IMR-90 (cell line): ENCODE measurements around the gene CREG2. TPM values are rescaled to one million over a fixed set of nuclear protein-coding genes. Genes with fewer than 3 reads are reported as not detected.

ENCODE experiments used
- ATAC-seq: fragments of 200-7000 bp; cut with Tn5 transposase; 2 replicates; pipeline ENCODE4 v1.9.1; 2020; ENCODE audit warnings: low read depth, mild to moderate bottlenecking, moderate library complexity
- BruUV-seq: library from RNA; stranded (reverse); fragments of 400-500 nt; replicated peaks from 2 replicates; lab custom pipeline; 2021; lab: Mats Ljungman, UMichigan
- CTCF ChIA-PET: fragments of 300-600 bp; formaldehyde crosslinking; extraction: SDS; loops from one replicate; lab custom pipeline; 2021; ENCODE audit warnings: antibody characterized with exemption; lab: Yijun Ruan, JAX
- POLR2A ChIA-PET: fragments of 300-600 bp; sonication (Branson Sonifier 250); formaldehyde crosslinking; loops from one replicate; lab custom pipeline; 2022; ENCODE audit warnings: antibody characterized with exemption; ENCODE audit not compliant: unreplicated experiment; lab: Charles Lee
- DNase-seq: peaks from one replicate; pipeline ENCODE4 v3.0.0; 2013
- H2AFZ ChIP-seq: replicated peaks from 2 replicates; pipeline ENCODE3; 2013; ENCODE audit warnings: low read length, mild to moderate bottlenecking; ENCODE audit not compliant: poor library complexity
- H2AK5ac ChIP-seq: 2 replicates; pipeline ENCODE4 v1.6.1; 2013; ENCODE audit warnings: low read depth, low read length, inconsistent platforms
- H2AK9ac ChIP-seq: replicated peaks from 2 replicates; pipeline ENCODE3; 2013; ENCODE audit warnings: mild to moderate bottlenecking, low read depth, low read length, moderate library complexity; ENCODE audit not compliant: poor library complexity
- H2BK120ac ChIP-seq: 2 replicates; pipeline ENCODE4 v1.6.1; 2013; ENCODE audit warnings: low read depth, low read length, inconsistent platforms
- H2BK15ac ChIP-seq: 3 replicates; pipeline ENCODE4 v1.6.1; 2013; ENCODE audit warnings: low read depth, low read length, inconsistent platforms
- H2BK20ac ChIP-seq: 2 replicates; pipeline ENCODE4 v1.6.1; 2013; ENCODE audit warnings: low read depth, mild to moderate bottlenecking, inconsistent platforms, low read length, moderate library complexity
- H2BK5ac ChIP-seq: 2 replicates; pipeline ENCODE4 v1.6.1; 2013; ENCODE audit warnings: mild to moderate bottlenecking, low read depth, low read length, inconsistent platforms; ENCODE audit not compliant: poor library complexity, severe bottlenecking
- H3K14ac ChIP-seq: replicated peaks from 2 replicates; pipeline ENCODE4 v1.6.1; 2013; ENCODE audit warnings: low read depth, low read length, inconsistent platforms
- H3K18ac ChIP-seq: 2 replicates; pipeline ENCODE4 v1.6.1; 2013; ENCODE audit warnings: low read depth, low read length, control low read depth
- H3K23ac ChIP-seq: 2 replicates; pipeline ENCODE4 v1.6.1; 2013; ENCODE audit warnings: low read depth, low read length, inconsistent platforms
- H3K27ac ChIP-seq: 2 replicates; pipeline ENCODE4 v1.5.1; 2013; ENCODE audit warnings: mild to moderate bottlenecking, control low read depth, low read length; ENCODE audit not compliant: insufficient read depth
- H3K27me3 ChIP-seq: 2 replicates; pipeline ENCODE4 v1.6.1; 2013; ENCODE audit warnings: low read length; ENCODE audit not compliant: control insufficient read depth, insufficient read depth
- H3K36me3 ChIP-seq: 2 replicates; pipeline ENCODE4 v1.6.1; 2013; ENCODE audit warnings: low read length, mixed read lengths; ENCODE audit not compliant: control insufficient read depth, insufficient read depth
- H3K4ac ChIP-seq: 2 replicates; pipeline ENCODE4 v1.6.1; 2013; ENCODE audit warnings: low read depth, low read length, inconsistent platforms
- H3K4me1 ChIP-seq: 2 replicates; pipeline ENCODE4 v1.6.1; 2013; ENCODE audit warnings: low read length, mixed read lengths; ENCODE audit not compliant: control insufficient read depth, insufficient read depth
- H3K4me2 ChIP-seq: 2 replicates; pipeline ENCODE4 v1.6.1; 2013; ENCODE audit warnings: low read depth, mild to moderate bottlenecking, control low read depth, low read length, moderate library complexity
- H3K4me3 ChIP-seq: 2 replicates; pipeline ENCODE4 v1.5.1; 2013; ENCODE audit warnings: low read depth, mild to moderate bottlenecking, control low read depth, low read length, moderate library complexity; ENCODE audit not compliant: insufficient read depth
- H3K56ac ChIP-seq: 2 replicates; pipeline ENCODE4 v1.6.1; 2013; ENCODE audit warnings: low read length, inconsistent platforms; ENCODE audit not compliant: insufficient read depth; ENCODE audit errors: extremely low read depth
- H3K79me1 ChIP-seq, 2 experiments: 2 replicates each; pipeline ENCODE4 v1.6.1; 2013; ENCODE audit warnings: low read length in 2 of 2, inconsistent platforms in 1 of 2, low read depth in 1 of 2
- H3K9ac ChIP-seq: 2 replicates; pipeline ENCODE4 v1.6.1; 2013; ENCODE audit warnings: low read depth, low read length, control low read depth
- H3K9me1 ChIP-seq: 2 replicates; pipeline ENCODE4 v1.6.1; 2013; ENCODE audit warnings: low read length, inconsistent platforms; ENCODE audit not compliant: insufficient read depth
- H3K9me3 ChIP-seq: 2 replicates; pipeline ENCODE4 v1.6.1; 2013; ENCODE audit warnings: low read length; ENCODE audit not compliant: control insufficient read depth, insufficient read depth
- H4K20me1 ChIP-seq: 2 replicates; pipeline ENCODE4 v1.6.1; 2013; ENCODE audit warnings: low read length, inconsistent platforms; ENCODE audit not compliant: insufficient read depth
- H4K5ac ChIP-seq: 2 replicates; pipeline ENCODE4 v1.6.1; 2013; ENCODE audit warnings: mild to moderate bottlenecking, low read depth, low read length, control low read depth
- H4K8ac ChIP-seq, 2 experiments: 2 replicates each; pipeline ENCODE4 v1.6.1; 2013; ENCODE audit warnings: low read depth in 2 of 2, low read length in 2 of 2, control low read depth in 1 of 2, inconsistent platforms in 1 of 2
- H4K91ac ChIP-seq: 2 replicates; pipeline ENCODE4 v1.6.1; 2013; ENCODE audit warnings: low read depth, low read length, inconsistent platforms; ENCODE audit not compliant: insufficient read depth
- WGBS, 2 experiments: methylation state at CpG; one replicate each; pipeline versions ENCODE4 v1.1.5 to v1.1.7; 2013; ENCODE audit warnings: missing lambda C conversion rate in 2 of 2; ENCODE audit not compliant: insufficient read length in 1 of 2; ENCODE audit errors: extremely low coverage in 2 of 2; 5-methylcytosine and 5-hydroxymethylcytosine counted together
- dilution Hi-C: fragments of 300-500 bp; cut with HindIII; formaldehyde crosslinking; loops from one replicate; pipeline ENCODE4 v1.14.3; 2018; ENCODE audit warnings: low sequenced_read_pairs; ENCODE audit not compliant: unreplicated experiment
- in situ Hi-C: fragments of 300-500 bp; cut with MboI; formaldehyde crosslinking; loops from 3 replicates; pipeline ENCODE4 v1.14.3; 2019; ENCODE audit warnings: low sequenced_read_pairs, inconsistent platforms, mixed read lengths
- intact Hi-C: fragments of 100-400 bp; cut with micrococcal nuclease; formaldehyde crosslinking; loops from 2 replicates; pipeline ENCODE4 v1.10.0; 2022
- polyA plus RNA-seq, 3 experiments: library from polyadenylated mRNA; depleted of rRNA; stranded (reverse); fragments of >200 nt; gene quantifications; 2 replicates each; pipeline ENCODE4 v1.2.3, GENCODE V29; 2012; ENCODE audit warnings: low replicate concordance in 1 of 3
- total RNA-seq: library from RNA; depleted of rRNA; stranded (reverse); fragments of >200 nt; gene quantifications from 2 replicates; pipeline ENCODE4 v1.2.3, GENCODE V29; 2012
- TF ChIP-seq, protein P1 (sequence below): fragments of 150-350 bp; IDR thresholded peaks from 2 replicates; pipeline ENCODE4 v1.6.1; 2017; ENCODE audit warnings: mild to moderate bottlenecking, antibody characterized with exemption, low read length, low read depth

The CREG2 gene
- total and polyA plus RNA-seq, 2 of the 4 experiments (the other 2 are of a cell fraction) = 0.17 TPM; not detected in 1

DNA sequence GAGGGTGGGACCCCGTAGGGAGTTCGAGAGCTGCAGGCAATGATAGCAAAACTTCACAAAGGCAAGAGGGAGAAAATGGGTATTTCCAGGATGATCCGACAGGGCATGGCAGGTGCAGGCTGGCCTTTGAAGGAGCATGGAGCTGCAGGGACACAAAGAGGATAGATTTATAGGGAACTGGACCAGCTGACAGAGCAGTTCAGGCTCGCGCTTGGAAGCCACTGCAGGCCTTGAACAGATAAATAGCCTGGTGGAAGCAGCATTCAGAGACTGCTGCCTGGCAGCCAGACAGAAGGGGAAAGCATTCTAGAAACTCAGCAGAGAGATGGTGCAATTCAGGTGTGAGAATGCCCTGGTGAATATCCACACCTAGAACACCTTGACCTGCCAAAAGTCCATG is 29.3 kb upstream of the CREG2 start:
- ChIA-PET CTCF (interaction anchor here (0.6 kb wide), 1 partner anchor 81 kb away, joined by 3 read pairs; no protein-coding TSS in a partner anchor), POLR2A (no interaction called here)
- dilution Hi-C loops (no loop called here), intact Hi-C loops (loop anchor here (5.0 kb wide), 1 partner anchor 336 kb away; no protein-coding TSS in a partner anchor), in situ Hi-C loops (no loop called here)
- H3K4me2 ChIP-seq = no peak overlapping the region
- no TSS peak for BruUV-seq
- no peak for DNase-seq
- no peak overlapping the region for H3K9ac ChIP-seq
- no peak overlapping the region for H2BK20ac ChIP-seq
- no peak overlapping the region for H3K14ac ChIP-seq
- H4K20me1 ChIP-seq = peaks cover 4% of the 10 kb centered on the region; the same call in 1 of the 2 replicates
- H3K27ac ChIP-seq = no peak overlapping the region
- no peaks in the 10 kb centered on the region for H3K4me1 ChIP-seq
- H3K4me3 ChIP-seq = no peak overlapping the region
- no peak overlapping the region for H3K4ac ChIP-seq
- H2BK15ac ChIP-seq = no peak overlapping the region
- no peaks in the 10 kb centered on the region for H3K9me1 ChIP-seq
- no peaks in the 10 kb centered on the region for H3K36me3 ChIP-seq
- no peak overlapping the region for H2AK9ac ChIP-seq
- H3K9me3 ChIP-seq = no peaks in the 10 kb centered on the region
- ATAC-seq = no peak
- H4K5ac ChIP-seq = no peak overlapping the region
- 100% methylated on average over 4 of the region's 5 CpGs; no CpG with 5 or more reads in 1 of the 2 experiments for WGBS, 2 experiments
- H4K8ac ChIP-seq = no peak overlapping the region
- H3K79me1 ChIP-seq = peaks cover 0 to 15% of the 10 kb centered on the region in 2 experiments; a peak in 2 of 4 replicates
- no peak overlapping the region for H2BK5ac ChIP-seq
- no peak overlapping the region for H2BK120ac ChIP-seq
- H3K23ac ChIP-seq = no peak overlapping the region
- H2AFZ ChIP-seq = no peak overlapping the region
- no peak overlapping the region for H3K56ac ChIP-seq
- no peak overlapping the region for H3K18ac ChIP-seq
- H2AK5ac ChIP-seq = no peak overlapping the region
- TF ChIP-seq, protein P1, sequence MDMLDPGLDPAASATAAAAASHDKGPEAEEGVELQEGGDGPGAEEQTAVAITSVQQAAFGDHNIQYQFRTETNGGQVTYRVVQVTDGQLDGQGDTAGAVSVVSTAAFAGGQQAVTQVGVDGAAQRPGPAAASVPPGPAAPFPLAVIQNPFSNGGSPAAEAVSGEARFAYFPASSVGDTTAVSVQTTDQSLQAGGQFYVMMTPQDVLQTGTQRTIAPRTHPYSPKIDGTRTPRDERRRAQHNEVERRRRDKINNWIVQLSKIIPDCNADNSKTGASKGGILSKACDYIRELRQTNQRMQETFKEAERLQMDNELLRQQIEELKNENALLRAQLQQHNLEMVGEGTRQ = no peak
- H4K91ac ChIP-seq = no peak overlapping the region
- no peaks in the 10 kb centered on the region for H3K27me3 ChIP-seq
